NCI-H146 treated with DMSO at 0.1 percent for 48 hours (cell line): ENCODE data around the gene MPIG6B.

Experiments used
- DNase-seq: peaks from one replicate; lab custom pipeline; 2025; ENCODE audit not compliant: unreplicated experiment; lab: John Stamatoyannopoulos, UW

The MPIG6B gene

GRCh38 chr6:31720196-31720770, 2.9 kb upstream of the MPIG6B start:
- DNase-seq = no peak

GRCh38 chr6:31721351-31722020, 1.7 kb upstream of the MPIG6B start, which contains the start of gene LY6G6C:
Gene LY6G6C, minus strand, starts transcription at chr6:31721746. Its CDS starts 67 bp downstream, at chr6:31721679.
- no peak for DNase-seq

- DNase-seq = no peak
Measured at GRCh38 chr6:31722173-31722572, 1.0 kb upstream of the MPIG6B start.

GRCh38 chr6:31723980-31724691, 963 bp downstream of the MPIG6B start:
- DNase-seq = no peak

GRCh38 chr6:31725502-31726350, 2.6 kb downstream of the MPIG6B start:
- DNase-seq = no peak

- no peak for DNase-seq
Measured at GRCh38 chr6:31727034-31727716, 4.0 kb downstream of the MPIG6B start.

- no peak for DNase-seq
Measured at GRCh38 chr6:31727717-31728671, 4.8 kb downstream of the MPIG6B start.

GRCh38 chr6:31728767-31729514, 5.8 kb downstream of the MPIG6B start, which contains the start of gene DDAH2:
Gene DDAH2, minus strand, starts transcription at chr6:31729299. Its CDS starts 138 bp downstream, at chr6:31729161.
- no peak for DNase-seq

GRCh38 chr6:31729515-31729978, 6.4 kb downstream of the MPIG6B start:
- no peak for DNase-seq

GRCh38 chr6:31729979-31730630, 6.9 kb downstream of the MPIG6B start:
- DNase-seq = no peak

GRCh38 chr6:31730631-31731086, 7.5 kb downstream of the MPIG6B start:
- DNase-seq = no peak

- DNase-seq = no peak
Measured at GRCh38 chr6:31732029-31732428, 8.9 kb downstream of the MPIG6B start.

- no peak for DNase-seq
Measured at GRCh38 chr6:31733734-31734133, 10.6 kb downstream of the MPIG6B start.

- no peak for DNase-seq
Measured at GRCh38 chr6:31734247-31734820, 11.2 kb downstream of the MPIG6B start.

GRCh38 chr6:31734821-31735406, 11.7 kb downstream of the MPIG6B start:
- DNase-seq = no peak

GRCh38 chr6:31736021-31736767, 13.0 kb downstream of the MPIG6B start, which contains the start of gene CLIC1:
Gene CLIC1, minus strand, starts transcription at chr6:31736530. Its CDS starts 230 bp downstream, at chr6:31736300.
- DNase-seq = peak; percentile 57
